HepG2 (cell line): ENCODE data around the gene SGMS1. TPM values are rescaled to one million over a fixed set of nuclear protein-coding genes. Genes with fewer than 3 reads are reported as not detected.

ENCODE experiments used
- BCL6 ChIP-seq: IDR thresholded peaks from 2 replicates; pipeline ENCODE4 v1.6.1; 2016; ENCODE audit warnings: missing genetic modification reagents, missing compliant biosample characterization
- GLI4 ChIP-seq: sonication (generic); formaldehyde crosslinking; IDR thresholded peaks from 2 replicates; pipeline ENCODE4 v1.5.1; 2020; ENCODE audit warnings: missing genetic modification reagents, mild to moderate bottlenecking, moderate library complexity, borderline replicate concordance
- JUN ChIP-seq: sonication (generic); formaldehyde crosslinking; IDR thresholded peaks from 2 replicates; pipeline ENCODE4 v1.4.0; 2020; ENCODE audit warnings: mild to moderate bottlenecking, missing genetic modification reagents
- KMT2A ChIP-seq: sonication (generic); formaldehyde crosslinking; IDR thresholded peaks from 2 replicates; pipeline ENCODE4 v1.4.0; 2020; ENCODE audit warnings: missing genetic modification reagents
- MED1 ChIP-seq: sonication (generic); formaldehyde crosslinking; IDR thresholded peaks from 2 replicates; pipeline ENCODE4 v1.4.0; 2020; ENCODE audit warnings: missing genetic modification reagents
- NR2F6 ChIP-seq, 2 experiments: IDR thresholded peaks; 2 replicates each; pipeline ENCODE4 v1.6.1; 2016; ENCODE audit warnings: antibody characterized with exemption in 1 of 2, mild to moderate bottlenecking in 1 of 2
- RBM39 ChIP-seq: fragments of 200-400 bp; formaldehyde crosslinking; IDR thresholded peaks from one replicate; pipeline ENCODE4 v1.6.1; 2018; ENCODE audit warnings: antibody characterized with exemption, mild to moderate bottlenecking, low read depth, low read length; ENCODE audit not compliant: poor library complexity, severe bottlenecking
- SAP130 ChIP-seq: IDR thresholded peaks from 2 replicates; pipeline ENCODE4 v1.6.1; 2016; ENCODE audit warnings: low read depth
- SKI ChIP-seq: fragments of 450-650 bp; IDR thresholded peaks from one replicate; pipeline ENCODE4 v1.6.1; 2018; ENCODE audit warnings: mild to moderate bottlenecking; ENCODE audit not compliant: partially characterized antibody
- SMC3 ChIP-seq: IDR thresholded peaks from 2 replicates; pipeline ENCODE4 v1.6.1; 2011; ENCODE audit warnings: low read length, improper control_type of control experiment
- SOX5 ChIP-seq: IDR thresholded peaks from 2 replicates; pipeline ENCODE4 v1.6.1; 2016; ENCODE audit warnings: borderline replicate concordance
- U2AF2 ChIP-seq: fragments of 200-400 bp; formaldehyde crosslinking; IDR thresholded peaks from 2 replicates; pipeline ENCODE4 v1.6.1; 2017; ENCODE audit warnings: low read depth, mild to moderate bottlenecking, low read length
- XRCC5 ChIP-seq: fragments of 200-400 bp; formaldehyde crosslinking; optimal IDR thresholded peaks from 2 replicates; pipeline ENCODE3; 2017; ENCODE audit warnings: mild to moderate bottlenecking, low read length
- YEATS2 ChIP-seq: sonication (generic); formaldehyde crosslinking; IDR thresholded peaks from 2 replicates; pipeline ENCODE4 v1.4.0; 2020; ENCODE audit warnings: missing genetic modification reagents, borderline replicate concordance
- YY1 ChIP-seq: IDR thresholded peaks from 2 replicates; pipeline ENCODE4 v1.6.1; 2011; ENCODE audit warnings: low read length, low read depth, moderate library complexity, mild to moderate bottlenecking; ENCODE audit not compliant: insufficient read depth, insufficient replicate concordance
- ZGPAT ChIP-seq: IDR thresholded peaks from 2 replicates; pipeline ENCODE4 v1.6.1; 2016; ENCODE audit warnings: mild to moderate bottlenecking
- ZIK1 ChIP-seq: sonication (generic); formaldehyde crosslinking; IDR thresholded peaks from 2 replicates; pipeline ENCODE4 v1.5.0; 2020; ENCODE audit warnings: mild to moderate bottlenecking, low read depth, missing genetic modification reagents, borderline replicate concordance
- ZNF232 ChIP-seq: sonication (generic); formaldehyde crosslinking; IDR thresholded peaks from 2 replicates; pipeline ENCODE4 v1.4.0; 2020; ENCODE audit warnings: missing genetic modification reagents, borderline replicate concordance
- ZNF24 ChIP-seq: fragments of 450-650 bp; IDR thresholded peaks from 2 replicates; pipeline ENCODE4 v1.6.1; 2017; ENCODE audit warnings: antibody characterized with exemption, mild to moderate bottlenecking
- ZNF274 ChIP-seq: sonication (generic); formaldehyde crosslinking; IDR thresholded peaks from 2 replicates; pipeline ENCODE4 v1.5.1; 2020; ENCODE audit warnings: mild to moderate bottlenecking, missing genetic modification reagents
- ZNF276 ChIP-seq: sonication (generic); formaldehyde crosslinking; IDR thresholded peaks from 2 replicates; pipeline ENCODE4 v1.4.0; 2020; ENCODE audit warnings: mild to moderate bottlenecking, low read depth, missing genetic modification reagents
- ZNF331 ChIP-seq: sonication (generic); formaldehyde crosslinking; IDR thresholded peaks from 2 replicates; pipeline ENCODE4 v1.4.0; 2020; ENCODE audit warnings: missing genetic modification reagents
- ZNF446 ChIP-seq: sonication (generic); formaldehyde crosslinking; IDR thresholded peaks from 2 replicates; pipeline ENCODE4 v1.5.0; 2020; ENCODE audit warnings: mild to moderate bottlenecking, missing genetic modification reagents
- ZNF883 ChIP-seq: sonication (generic); formaldehyde crosslinking; IDR thresholded peaks from 2 replicates; pipeline ENCODE4 v1.5.1; 2020; ENCODE audit warnings: mild to moderate bottlenecking, missing genetic modification reagents; ENCODE audit errors: not compliant biosample characterization
- ZSCAN25 ChIP-seq: sonication (generic); formaldehyde crosslinking; IDR thresholded peaks from 2 replicates; pipeline ENCODE4 v1.8.0; 2022; ENCODE audit warnings: mild to moderate bottlenecking, missing genetic modification reagents
- polyA plus RNA-seq, 8 experiments: library from polyadenylated mRNA; depleted of rRNA in 3 of 8; stranded (reverse) in 7 of 8; unstranded in 1 of 8; fragments of >200 nt; fragmentation: Illumina TruSeq in 4 of 8; extraction: Trizol in 4 of 8; gene quantifications; 2 replicates each; pipeline versions ENCODE4 v1.2.1 to v1.2.3, GENCODE V29; 2011 to 2016; ENCODE audit warnings: low read depth in 4 of 8, missing spikeins in 1 of 8, mixed read lengths in 1 of 8; ENCODE audit not compliant: insufficient read depth in 1 of 8
- total RNA-seq, 5 experiments: library from RNA; depleted of rRNA; stranded (reverse); fragments of >200 nt; fragmentation: Illumina TruSeq; extraction: Trizol; gene quantifications; 2 replicates each; pipeline ENCODE4 v1.2.3, GENCODE V29; 2016; ENCODE audit warnings: low read depth in 1 of 5
- TF ChIP-seq, protein P1 (sequence below): sonication (generic); formaldehyde crosslinking; IDR thresholded peaks from 2 replicates; pipeline ENCODE4 v1.5.0; 2020; ENCODE audit warnings: mild to moderate bottlenecking, missing genetic modification reagents
- TF ChIP-seq, protein P2 (sequence below): sonication (generic); formaldehyde crosslinking; IDR thresholded peaks from 2 replicates; pipeline ENCODE4 v1.4.0; 2020; ENCODE audit warnings: mild to moderate bottlenecking, missing genetic modification reagents

Gene SGMS1
- total and polyA plus RNA-seq, 2 of the 13 experiments (the other 11 are each of a cell fraction or from before 2014, with no cell fraction given) = 6.5 to 15.1 TPM

- TF ChIP-seq MED1 (CRISPR knock-in tag) (peak; percentile 34; the same call in 1 of the 2 replicates), ZSCAN25 (CRISPR knock-in tag) (no peak), YEATS2 (CRISPR knock-in tag) (no peak), ZNF883 (CRISPR knock-in tag) (no peak), BCL6 (CRISPR knock-in tag) (peak; percentile 77), ZNF24 (no peak), ZNF331 (CRISPR knock-in tag) (no peak), U2AF2 (no peak), ZGPAT (CRISPR knock-in tag) (peak; percentile 71), NR2F6 (IDR thresholded peaks at IDR 0.05) (peak; percentile 98), NR2F6 (CRISPR knock-in tag; IDR thresholded peaks at IDR 0.05) (peak; percentile 92), RBM39 (no peak), ZIK1 (CRISPR knock-in tag) (no peak), YY1 (no peak), GLI4 (CRISPR knock-in tag) (no peak), SAP130 (CRISPR knock-in tag) (peak; percentile 61), ZNF274 (CRISPR knock-in tag) (no peak), ZNF276 (CRISPR knock-in tag) (no peak), SKI (peak; percentile 50), KMT2A (no peak), SMC3 (no peak), ZNF446 (CRISPR knock-in tag) (no peak), XRCC5 (no peak), JUN (CRISPR knock-in tag) (no peak), ZNF232 (CRISPR knock-in tag) (no peak), SOX5 (CRISPR knock-in tag) (peak; percentile 82; the same call in 1 of the 2 replicates)
- TF ChIP-seq, protein P1, sequence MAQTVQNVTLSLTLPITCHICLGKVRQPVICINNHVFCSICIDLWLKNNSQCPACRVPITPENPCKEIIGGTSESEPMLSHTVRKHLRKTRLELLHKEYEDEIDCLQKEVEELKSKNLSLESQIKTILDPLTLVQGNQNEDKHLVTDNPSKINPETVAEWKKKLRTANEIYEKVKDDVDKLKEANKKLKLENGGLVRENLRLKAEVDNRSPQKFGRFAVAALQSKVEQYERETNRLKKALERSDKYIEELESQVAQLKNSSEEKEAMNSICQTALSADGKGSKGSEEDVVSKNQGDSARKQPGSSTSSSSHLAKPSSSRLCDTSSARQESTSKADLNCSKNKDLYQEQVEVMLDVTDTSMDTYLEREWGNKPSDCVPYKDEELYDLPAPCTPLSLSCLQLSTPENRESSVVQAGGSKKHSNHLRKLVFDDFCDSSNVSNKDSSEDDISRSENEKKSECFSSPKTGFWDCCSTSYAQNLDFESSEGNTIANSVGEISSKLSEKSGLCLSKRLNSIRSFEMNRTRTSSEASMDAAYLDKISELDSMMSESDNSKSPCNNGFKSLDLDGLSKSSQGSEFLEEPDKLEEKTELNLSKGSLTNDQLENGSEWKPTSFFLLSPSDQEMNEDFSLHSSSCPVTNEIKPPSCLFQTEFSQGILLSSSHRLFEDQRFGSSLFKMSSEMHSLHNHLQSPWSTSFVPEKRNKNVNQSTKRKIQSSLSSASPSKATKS (CRISPR knock-in tag) = no peak
- TF ChIP-seq, protein P2, sequence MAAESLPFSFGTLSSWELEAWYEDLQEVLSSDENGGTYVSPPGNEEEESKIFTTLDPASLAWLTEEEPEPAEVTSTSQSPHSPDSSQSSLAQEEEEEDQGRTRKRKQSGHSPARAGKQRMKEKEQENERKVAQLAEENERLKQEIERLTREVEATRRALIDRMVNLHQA (CRISPR knock-in tag) = no peak
Observed at GRCh38 chr10:50566150-50566549, 57.6 kb downstream of the SGMS1 start (continued).
